Stomach (tissue), 4 donors: Measurements from ENCODE around the gene FOXO3.

Source experiments
- CTCF ChIP-seq, 7 experiments: fragments of 450-650 bp in 4 of 7; fragments of 200-600 bp in 3 of 7; sonication (generic) in 3 of 7; IDR thresholded peaks; one replicate each; pipeline ENCODE4 v1.5.1; 2016 to 2019; ENCODE audit warnings: antibody characterized with exemption in 7 of 7, control low read depth in 2 of 7, mild to moderate bottlenecking in 1 of 7
- POLR2AphosphoS5 ChIP-seq, 3 donors: sonication (generic); formaldehyde crosslinking; IDR thresholded peaks; one replicate each; pipeline ENCODE4 v1.6.1; 2016; ENCODE audit warnings: antibody characterized with exemption in 3 of 3

- TF ChIP-seq POLR2AphosphoS5 (IDR thresholded peaks at IDR 0.05) = no peak
- no peak for TF ChIP-seq CTCF (IDR thresholded peaks at IDR 0.05)
These were observed 132.9 kb downstream of the FOXO3 start for GRCh38 chr6:108693430-108694154.
